Measurements from ENCODE around the gene GDPD4.

- TF ChIP-seq POLR2A (IDR thresholded peaks at IDR 0.05) (no peak), CTCF (IDR thresholded peaks at IDR 0.05) (no peak)
Observed at GRCh38 chr11:77252555-77253270, 48.8 kb downstream of the GDPD4 start.
